Sigmoid colon (tissue), 4 donors: ENCODE data around the gene SULT1E1.
"Not testable (repeated sequence)": the region's sequence is repeated elsewhere in the genome, so short reads cannot be mapped to it uniquely, and the experiment has no call there.

Experiments used
- CTCF ChIP-seq, 4 experiments: fragments of 450-650 bp in 3 of 4; fragments of 200-600 bp in 1 of 4; IDR thresholded peaks; one replicate each; pipeline ENCODE4 v1.5.1; 2016 to 2019; ENCODE audit warnings: antibody characterized with exemption in 4 of 4, mild to moderate bottlenecking in 3 of 4, moderate library complexity in 2 of 4
- POLR2A ChIP-seq, 2 donors: fragments of 450-650 bp; IDR thresholded peaks; one replicate each; pipeline ENCODE4 v1.6.1; 2016; ENCODE audit warnings: antibody characterized with exemption in 2 of 2, mild to moderate bottlenecking in 2 of 2, moderate library complexity in 2 of 2
- POLR2AphosphoS5 ChIP-seq, 4 donors: sonication (generic); formaldehyde crosslinking; IDR thresholded peaks; one replicate each; pipeline ENCODE4 v1.6.1; 2017; ENCODE audit warnings: antibody characterized with exemption in 4 of 4

DNA sequence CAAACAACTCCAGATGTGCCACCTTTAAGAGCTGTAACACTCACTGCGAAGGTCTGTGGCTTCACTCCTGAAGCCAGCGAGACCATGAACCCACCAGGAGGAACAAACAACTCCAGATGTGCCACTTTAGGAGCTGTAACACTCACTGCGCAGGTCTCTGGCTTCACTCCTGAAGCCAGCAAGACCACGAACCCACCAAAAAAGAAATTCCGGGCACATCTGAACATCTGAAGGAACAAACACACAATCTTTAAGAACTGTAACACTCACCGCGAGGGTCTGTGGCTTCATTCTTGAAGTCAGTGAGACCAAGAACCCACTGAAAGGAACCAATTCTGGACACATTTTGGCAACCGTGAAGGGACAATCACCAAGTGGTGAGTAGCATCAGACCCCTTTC lies 34.9 kb downstream of the SULT1E1 start:
- TF ChIP-seq CTCF, POLR2A, POLR2AphosphoS5 (IDR thresholded peaks at IDR 0.05): not testable (repeated sequence)
